ENCODE results near the gene MLIP. TPM values are rescaled to one million over a fixed set of nuclear protein-coding genes. Genes with fewer than 3 reads are reported as not detected.
A peak's percentile ranks its signal among the peaks of the same experiment; 100 is the strongest.
"Not testable (repeated sequence)": the region's sequence is repeated elsewhere in the genome, so short reads cannot be mapped to it uniquely, and the experiment has no call there.

Gene MLIP
- total and polyA plus RNA-seq, 2 experiments from 2014 or later = not detected

DNA sequence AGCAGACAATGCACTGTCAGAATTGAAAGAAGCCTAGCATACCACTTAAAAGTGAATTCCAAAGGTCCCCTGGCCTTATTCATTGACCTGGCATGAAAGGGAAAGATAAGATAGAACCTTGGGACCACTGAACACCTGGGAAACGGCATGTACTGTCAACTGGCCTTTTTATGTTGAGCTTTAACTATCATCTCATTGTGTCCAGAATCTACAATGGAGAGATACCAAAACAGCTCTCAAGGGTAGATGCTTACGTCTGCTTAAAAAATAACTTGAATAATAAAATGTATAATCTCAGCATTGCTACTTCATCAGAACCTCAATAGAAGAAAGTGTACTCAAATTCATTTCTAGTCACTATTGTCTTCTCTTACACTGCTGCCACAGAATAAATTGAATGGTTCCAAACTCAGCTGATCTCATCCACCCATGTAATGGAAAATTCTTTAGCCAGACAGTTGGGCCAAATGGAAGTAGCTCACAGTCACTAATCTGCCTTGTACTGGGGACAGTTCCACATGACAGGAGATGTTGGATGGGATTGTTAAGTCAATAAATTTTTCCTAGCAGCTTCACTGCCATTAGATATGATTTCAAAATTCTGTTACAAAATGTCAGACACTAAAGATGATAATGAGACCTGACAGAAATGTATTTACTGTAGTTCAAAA is 93.8 kb downstream of the MLIP start:
- Histone ChIP-seq H4K20me1 (ENCODE audit: insufficient read depth) (no peaks in the 10 kb centered on the region), H3K9me2 (ENCODE audit: insufficient read depth) (no peaks in the 10 kb centered on the region), H3K27me3 (replicated peaks; ENCODE audit: insufficient read depth) (no peaks in the 10 kb centered on the region), H3K4me2 (ENCODE audit: unreplicated experiment) (no peak overlapping the region), H3K36me3 (ENCODE audit: low read depth) (no peaks in the 10 kb centered on the region), H3K9ac (no peak overlapping the region), H3K9me3 (ENCODE audit: low read depth) (no peaks in the 10 kb centered on the region), H2AFZ (no peak overlapping the region), H3K27ac (no peak overlapping the region), H3F3A (ENCODE audit: insufficient read depth) (no peaks in the 10 kb centered on the region), H3K4me1 (ENCODE audit: insufficient read depth) (peaks cover 8% of the 10 kb centered on the region; the same call in 1 of the 2 replicates), H3K4me3 (no peak overlapping the region), H3K79me2 (ENCODE audit: insufficient read depth) (no peaks in the 10 kb centered on the region)
- 59 to 63% methylated on average over 2 of the region's 2 CpGs for WGBS, 2 experiments (ENCODE audit: low coverage in 1 of 2, low lambda C conversion rate in 2 of 2, missing lambda C conversion rate in 2 of 2)
- in situ Hi-C loops (cut with MboI) = no loop called here
- no peak for TF ChIP-seq EZH2phosphoT487 (IDR thresholded peaks at IDR 0.05; ENCODE audit: insufficient read depth, low read depth)
- TF ChIP-seq EZH2 (IDR thresholded peaks at IDR 0.05; ENCODE audit: insufficient read depth, poor library complexity, severe bottlenecking) = no peak
- no peak for DNase-seq

DNA sequence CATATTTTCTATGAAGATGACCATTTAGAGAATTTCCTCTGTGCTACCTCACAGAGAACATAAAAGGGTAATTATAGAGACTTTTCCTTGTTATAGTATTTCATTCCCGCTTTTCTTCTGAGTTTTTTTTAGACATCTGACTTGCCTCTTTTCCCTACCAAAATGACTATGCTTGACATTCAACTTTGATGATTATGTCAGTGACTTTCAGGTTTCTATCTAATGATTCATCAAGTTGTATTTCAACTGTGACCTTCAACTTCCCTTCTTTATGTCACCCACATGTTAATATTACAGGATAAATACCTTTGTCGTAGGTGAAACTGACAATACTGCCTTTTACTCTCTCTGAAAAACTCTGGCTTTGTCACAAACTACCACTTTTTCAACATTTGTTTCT is 95.3 kb downstream of the MLIP start:
- Histone ChIP-seq H3K9me3 (ENCODE audit: low read depth) (no peaks in the 10 kb centered on the region), H3K27ac (no peak overlapping the region), H3F3A (ENCODE audit: insufficient read depth) (no peaks in the 10 kb centered on the region), H3K4me2 (ENCODE audit: unreplicated experiment) (no peak overlapping the region), H3K9ac (no peak overlapping the region), H3K27me3 (replicated peaks; ENCODE audit: insufficient read depth) (no peaks in the 10 kb centered on the region), H3K36me3 (ENCODE audit: low read depth) (no peaks in the 10 kb centered on the region), H3K4me3 (no peak overlapping the region), H3K9me2 (ENCODE audit: insufficient read depth) (no peaks in the 10 kb centered on the region), H3K79me2 (ENCODE audit: insufficient read depth) (no peaks in the 10 kb centered on the region), H4K20me1 (ENCODE audit: insufficient read depth) (no peaks in the 10 kb centered on the region), H3K4me1 (ENCODE audit: insufficient read depth) (peaks cover 8% of the 10 kb centered on the region; the same call in 1 of the 2 replicates), H2AFZ (no peak overlapping the region)
- in situ Hi-C loops (cut with MboI) = no loop called here
- TF ChIP-seq EZH2phosphoT487 (IDR thresholded peaks at IDR 0.05; ENCODE audit: insufficient read depth, low read depth) (no peak), EZH2 (IDR thresholded peaks at IDR 0.05; ENCODE audit: insufficient read depth, poor library complexity, severe bottlenecking) (no peak)
- peak; percentile 4 for DNase-seq
- 55 to 69% methylated on average over 2 of the region's 2 CpGs for WGBS, 2 experiments (ENCODE audit: low coverage in 1 of 2, low lambda C conversion rate in 2 of 2, missing lambda C conversion rate in 2 of 2)

DNA sequence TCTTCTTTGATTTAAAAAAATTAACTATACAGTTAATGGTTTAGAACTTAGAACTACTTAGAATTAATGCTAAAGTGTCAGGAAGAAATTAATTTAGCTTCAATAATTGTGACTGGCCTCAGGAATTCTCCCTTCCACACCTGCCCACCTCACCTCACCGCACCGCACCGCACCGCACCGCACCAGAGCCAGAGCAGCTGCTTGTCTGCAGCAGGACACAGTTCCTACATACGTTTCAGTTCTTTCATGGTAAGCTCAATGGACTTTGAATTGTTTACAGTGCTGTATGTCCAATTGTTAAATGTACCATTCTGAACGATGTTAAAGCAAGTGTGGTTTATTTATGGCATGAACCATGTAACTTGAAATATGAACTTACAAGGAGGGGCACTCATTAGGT is 98.7 kb downstream of the MLIP start:
- 79 to 89% methylated on average over 6 of the region's 7 CpGs for WGBS, 2 experiments (ENCODE audit: low coverage in 1 of 2, low lambda C conversion rate in 2 of 2, missing lambda C conversion rate in 2 of 2)
- in situ Hi-C loops (cut with MboI) = not testable (repeated sequence)

DNA sequence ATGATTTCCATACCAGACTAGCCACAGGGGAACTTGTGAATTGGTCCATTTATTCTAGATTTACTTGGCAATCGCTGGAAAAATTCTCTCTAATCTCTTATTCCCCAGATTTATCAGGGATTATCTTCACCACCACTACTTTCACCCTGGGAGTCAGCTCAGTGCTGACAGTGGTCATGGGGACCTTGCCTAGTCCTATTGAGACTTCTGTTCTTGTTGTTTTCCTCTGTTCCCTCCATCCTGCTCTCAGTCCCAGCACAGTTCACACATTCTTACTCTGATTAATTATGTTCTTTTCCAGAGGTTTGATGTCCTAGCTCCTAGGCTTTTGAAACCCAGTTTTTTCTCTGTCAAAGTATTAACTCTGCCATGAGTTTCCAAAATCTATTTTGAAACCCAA is 103.0 kb downstream of the MLIP start:
- no peaks in the 10 kb centered on the region for H3K9me3 ChIP-seq (ENCODE audit: low read depth)
- H3K4me3 ChIP-seq = no peak overlapping the region

More for the DNA sequence above, 98.7 kb downstream of the MLIP start:
- not testable (repeated sequence) for H2AFZ ChIP-seq; H3K4me1 ChIP-seq (ENCODE audit: insufficient read depth); H3K9ac ChIP-seq; H3F3A ChIP-seq (ENCODE audit: insufficient read depth); H3K4me2 ChIP-seq (ENCODE audit: unreplicated experiment); H3K36me3 ChIP-seq (ENCODE audit: low read depth); DNase-seq; H3K9me3 ChIP-seq (ENCODE audit: low read depth); H3K27me3 ChIP-seq (replicated peaks; ENCODE audit: insufficient read depth); H3K4me3 ChIP-seq; H3K79me2 ChIP-seq (ENCODE audit: insufficient read depth); H3K9me2 ChIP-seq (ENCODE audit: insufficient read depth); H4K20me1 ChIP-seq (ENCODE audit: insufficient read depth); H3K27ac ChIP-seq

DNA sequence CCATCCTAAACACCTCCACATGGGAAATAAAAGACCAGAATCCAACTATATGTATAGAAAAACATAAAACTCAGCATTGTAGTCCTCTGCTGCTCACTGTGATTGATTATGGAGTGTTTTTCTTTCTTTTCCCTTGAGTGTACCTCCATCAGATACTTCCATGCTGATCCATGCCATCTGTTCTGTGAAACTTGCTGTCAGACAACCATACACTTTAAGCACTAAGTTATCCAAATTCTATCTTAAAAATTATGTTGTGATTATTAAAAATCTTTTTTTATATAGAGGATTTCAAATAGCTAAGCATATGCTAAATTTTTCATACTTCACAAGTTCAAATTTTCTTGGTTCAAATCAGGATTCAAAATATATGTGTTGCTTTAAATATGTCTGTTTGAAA is 105.1 kb downstream of the MLIP start:
- Histone ChIP-seq H4K20me1 (ENCODE audit: insufficient read depth) (no peaks in the 10 kb centered on the region), H3K9me3 (ENCODE audit: low read depth) (no peaks in the 10 kb centered on the region), H3K9ac (no peak overlapping the region), H3K27ac (no peak overlapping the region), H2AFZ (no peak overlapping the region), H3K4me1 (ENCODE audit: insufficient read depth) (no peaks in the 10 kb centered on the region), H3K79me2 (ENCODE audit: insufficient read depth) (no peaks in the 10 kb centered on the region), H3K4me2 (ENCODE audit: unreplicated experiment) (no peak overlapping the region), H3K9me2 (ENCODE audit: insufficient read depth) (no peaks in the 10 kb centered on the region), H3F3A (ENCODE audit: insufficient read depth) (no peaks in the 10 kb centered on the region), H3K4me3 (no peak overlapping the region), H3K36me3 (ENCODE audit: low read depth) (no peaks in the 10 kb centered on the region), H3K27me3 (replicated peaks; ENCODE audit: insufficient read depth) (no peaks in the 10 kb centered on the region)
- TF ChIP-seq EZH2 (IDR thresholded peaks at IDR 0.05; ENCODE audit: insufficient read depth, poor library complexity, severe bottlenecking) = no peak
- TF ChIP-seq EZH2phosphoT487 (IDR thresholded peaks at IDR 0.05; ENCODE audit: insufficient read depth, low read depth) = no peak
- no peak for DNase-seq
- in situ Hi-C loops (cut with MboI) = no loop called here

More for the DNA sequence above, 103.0 kb downstream of the MLIP start:
- Histone ChIP-seq H3K36me3 (ENCODE audit: low read depth) (no peaks in the 10 kb centered on the region), H4K20me1 (ENCODE audit: insufficient read depth) (no peaks in the 10 kb centered on the region), H3F3A (ENCODE audit: insufficient read depth) (no peaks in the 10 kb centered on the region), H3K9me2 (ENCODE audit: insufficient read depth) (no peaks in the 10 kb centered on the region), H3K79me2 (ENCODE audit: insufficient read depth) (no peaks in the 10 kb centered on the region), H3K27ac (no peak overlapping the region), H3K9ac (no peak overlapping the region), H3K4me2 (ENCODE audit: unreplicated experiment) (no peak overlapping the region), H3K27me3 (replicated peaks; ENCODE audit: insufficient read depth) (no peaks in the 10 kb centered on the region), H2AFZ (no peak overlapping the region), H3K4me1 (ENCODE audit: insufficient read depth) (no peaks in the 10 kb centered on the region)
- DNase-seq = no peak
- 39 to 47% methylated on average over 1 of the region's 1 CpG for WGBS, 2 experiments (ENCODE audit: low coverage in 1 of 2, low lambda C conversion rate in 2 of 2, missing lambda C conversion rate in 2 of 2)
- in situ Hi-C loops (cut with MboI) = no loop called here
- TF ChIP-seq EZH2phosphoT487 (IDR thresholded peaks at IDR 0.05; ENCODE audit: insufficient read depth, low read depth) = no peak
